ENCODE data around the gene VWA3B.

- TF ChIP-seq CTCF (IDR thresholded peaks at IDR 0.05; ENCODE audit: insufficient read depth, low read length, poor library complexity, severe bottlenecking) (no peak), EZH2phosphoT487 (conservative IDR thresholded peaks at IDR 0.05; ENCODE audit: low read length) (no peak)
Measured at GRCh38 chr2:98065808-98066207, 21.2 kb upstream of the VWA3B start.
